Mucosa of descending colon (tissue), 3 donors: Measurements from ENCODE around the gene COBL. TPM values are rescaled to one million over a fixed set of nuclear protein-coding genes. Genes with fewer than 3 reads are reported as not detected.

Source experiments
- ATAC-seq: fragments of 200-7000 bp; cut with Tn5 transposase; one replicate; pipeline ENCODE4 v1.9.1; 2020; ENCODE audit warnings: mild to moderate bottlenecking, moderate library complexity
- DNase-seq, 3 donors: peaks; one replicate each; pipeline ENCODE4 v3.0.0-alpha.2; 2020
- H3K36me3 ChIP-seq: fragments of 200-600 bp; one replicate; pipeline ENCODE4 v1.8.0; 2021; ENCODE audit warnings: low read depth, mild to moderate bottlenecking
- H3K4me1 ChIP-seq: fragments of 200-600 bp; one replicate; pipeline ENCODE4 v1.8.0; 2021; ENCODE audit warnings: low read depth, mild to moderate bottlenecking
- H3K4me3 ChIP-seq: fragments of 200-600 bp; one replicate; pipeline ENCODE4 v1.8.0; 2021; ENCODE audit warnings: mild to moderate bottlenecking
- H3K9me3 ChIP-seq: fragments of 200-600 bp; one replicate; pipeline ENCODE4 v1.8.0; 2021; ENCODE audit warnings: mild to moderate bottlenecking
- intact Hi-C, 2 donors: fragments of 100-400 bp; cut with DNase I in 1 of 2; cut with micrococcal nuclease in 1 of 2; formaldehyde crosslinking; loops; one replicate each; pipeline versions ENCODE4 v1.11.0 to v1.11.1; 2022; cut with DNase I, micrococcal nuclease
- total RNA-seq, 3 donors: library from RNA; stranded (reverse); fragmentation: NEBNext Ultra II Directional in 2 of 3; extraction: Animal tissue kit (Norgen Biotek cat#: 25700) in 2 of 3; gene quantifications; one replicate each; pipeline versions ENCODE4 v1.2.1 to v1.2.4, GENCODE V29; 2021 to 2023
- TF ChIP-seq, protein P1 (sequence below): fragments of 200-600 bp; IDR thresholded peaks from one replicate; pipeline ENCODE4 v1.8.0; 2022; ENCODE audit warnings: antibody characterized with exemption, mild to moderate bottlenecking
- donor health status: DM: no; HTN: no; CAD: no; lungs with moderate emphysema.
- donor health status: DM: no; HTN: no; CAD: no.
- donor health status: DM: no; HTN: yes; CAD: no.

COBL gene
- total RNA-seq, 3 donors from 2014 or later: 48.6 to 91.8 (median 56.6) TPM

DNA sequence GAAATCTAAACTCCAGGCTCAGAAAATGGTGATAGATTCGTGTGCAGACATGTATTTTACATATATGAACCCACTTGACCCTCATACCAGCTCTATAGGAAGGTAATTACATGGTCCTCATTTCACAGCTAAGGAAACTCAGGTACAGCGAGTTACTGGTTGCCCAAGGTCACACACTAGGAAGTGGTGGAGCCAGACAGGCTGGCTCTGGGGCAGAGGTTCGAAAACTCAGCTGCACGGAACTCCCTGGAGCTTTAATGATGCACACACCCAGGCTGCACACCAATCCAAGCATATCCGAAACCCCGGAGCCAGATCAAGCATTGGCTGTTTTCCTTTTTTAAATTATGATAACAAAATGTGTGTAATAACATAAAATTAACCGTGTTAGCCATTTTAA is 172.4 kb downstream of the COBL start:
- ATAC-seq (peak; percentile 88), DNase-seq (peak in 2 of 3 donors; percentile 44 to 50)
- intact Hi-C loops: no loop called here
- TF ChIP-seq, protein P1, sequence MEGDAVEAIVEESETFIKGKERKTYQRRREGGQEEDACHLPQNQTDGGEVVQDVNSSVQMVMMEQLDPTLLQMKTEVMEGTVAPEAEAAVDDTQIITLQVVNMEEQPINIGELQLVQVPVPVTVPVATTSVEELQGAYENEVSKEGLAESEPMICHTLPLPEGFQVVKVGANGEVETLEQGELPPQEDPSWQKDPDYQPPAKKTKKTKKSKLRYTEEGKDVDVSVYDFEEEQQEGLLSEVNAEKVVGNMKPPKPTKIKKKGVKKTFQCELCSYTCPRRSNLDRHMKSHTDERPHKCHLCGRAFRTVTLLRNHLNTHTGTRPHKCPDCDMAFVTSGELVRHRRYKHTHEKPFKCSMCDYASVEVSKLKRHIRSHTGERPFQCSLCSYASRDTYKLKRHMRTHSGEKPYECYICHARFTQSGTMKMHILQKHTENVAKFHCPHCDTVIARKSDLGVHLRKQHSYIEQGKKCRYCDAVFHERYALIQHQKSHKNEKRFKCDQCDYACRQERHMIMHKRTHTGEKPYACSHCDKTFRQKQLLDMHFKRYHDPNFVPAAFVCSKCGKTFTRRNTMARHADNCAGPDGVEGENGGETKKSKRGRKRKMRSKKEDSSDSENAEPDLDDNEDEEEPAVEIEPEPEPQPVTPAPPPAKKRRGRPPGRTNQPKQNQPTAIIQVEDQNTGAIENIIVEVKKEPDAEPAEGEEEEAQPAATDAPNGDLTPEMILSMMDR: no peak
- H3K4me3 ChIP-seq: no peak overlapping the region
- no peaks in the 10 kb centered on the region for H3K36me3 ChIP-seq
- peaks cover 17% of the 10 kb centered on the region for H3K9me3 ChIP-seq
- no peaks in the 10 kb centered on the region for H3K4me1 ChIP-seq

GRCh38 chr7:51142741-51143385 is 173.7 kb downstream of the COBL start:
- peaks cover 14% of the 10 kb centered on the region for H3K9me3 ChIP-seq
- no peak for ATAC-seq
- no peak for DNase-seq
- TF ChIP-seq, protein P1: no peak
- no peaks in the 10 kb centered on the region for H3K4me1 ChIP-seq
- intact Hi-C loops: no loop called here
- H3K4me3 ChIP-seq: no peak overlapping the region
- no peaks in the 10 kb centered on the region for H3K36me3 ChIP-seq

DNA sequence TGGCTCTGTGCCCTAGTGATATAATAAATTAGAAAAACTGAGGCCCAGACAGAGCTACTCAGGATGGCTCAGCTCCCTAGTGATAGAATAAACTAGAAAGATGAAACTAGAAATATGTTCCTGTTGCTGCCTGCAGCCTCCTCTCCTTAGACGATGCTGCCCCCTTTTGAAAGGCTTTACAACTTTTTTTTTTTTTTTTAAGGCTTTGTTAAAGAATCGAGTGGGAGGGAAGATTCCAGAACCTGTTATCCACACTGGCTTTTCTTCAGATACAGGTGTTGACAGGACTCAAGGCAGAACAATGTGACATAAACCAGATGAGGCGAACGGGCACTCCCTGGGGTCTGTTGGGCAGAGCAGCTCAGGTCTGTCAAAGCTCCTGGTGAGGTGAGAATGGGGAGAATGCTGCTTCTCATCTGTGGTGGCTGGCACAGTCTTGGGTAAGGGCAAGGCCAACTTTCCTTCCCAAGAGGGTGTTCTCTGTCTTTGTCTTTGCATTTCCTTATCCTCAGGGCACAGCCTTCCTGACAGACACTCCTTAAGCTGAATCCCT is 175.1 kb downstream of the COBL start:
- no peaks in the 10 kb centered on the region for H3K4me1 ChIP-seq
- no peaks in the 10 kb centered on the region for H3K36me3 ChIP-seq
- DNase-seq (no peak), ATAC-seq (no peak)
- H3K4me3 ChIP-seq: no peak overlapping the region
- H3K9me3 ChIP-seq: peaks cover under 1% of the 10 kb centered on the region
- TF ChIP-seq, protein P1: no peak
- intact Hi-C loops: no loop called here

- ATAC-seq (no peak), DNase-seq (no peak)
- H3K9me3 ChIP-seq: no peaks in the 10 kb centered on the region
- no peaks in the 10 kb centered on the region for H3K36me3 ChIP-seq
- H3K4me1 ChIP-seq: no peaks in the 10 kb centered on the region
- intact Hi-C loops: no loop called here
- no peak overlapping the region for H3K4me3 ChIP-seq
- TF ChIP-seq, protein P1: no peak
Observed at GRCh38 chr7:51140199-51141164, 176.1 kb downstream of the COBL start.

DNA sequence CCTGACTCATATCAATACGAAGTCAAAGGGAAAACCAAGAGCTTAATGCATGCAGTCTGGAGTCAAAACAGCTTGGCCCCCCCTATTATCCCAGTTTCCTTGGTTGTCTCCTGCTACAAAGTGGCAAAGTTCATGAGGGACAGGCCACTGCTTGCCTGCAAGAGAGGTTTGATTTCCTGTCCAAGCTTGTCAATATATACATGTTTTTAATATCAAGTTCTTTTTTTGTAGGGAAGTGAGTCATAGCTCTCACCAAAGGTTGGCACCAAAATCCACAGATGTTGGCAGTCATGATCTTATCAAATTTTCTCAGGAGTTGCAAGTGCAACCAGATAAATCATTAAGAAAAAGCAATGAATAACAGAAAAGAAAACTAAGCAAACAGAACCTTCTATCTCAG is 176.8 kb downstream of the COBL start:
- ATAC-seq (no peak), DNase-seq (no peak)
- H3K4me1 ChIP-seq: no peaks in the 10 kb centered on the region
- intact Hi-C loops: no loop called here
- H3K36me3 ChIP-seq: no peaks in the 10 kb centered on the region
- no peaks in the 10 kb centered on the region for H3K9me3 ChIP-seq
- TF ChIP-seq, protein P1: no peak
- no peak overlapping the region for H3K4me3 ChIP-seq
